Neural progenitor cell (in vitro differentiated cells): ENCODE results near the gene RREB1. TPM values are rescaled to one million over a fixed set of nuclear protein-coding genes. Genes with fewer than 3 reads are reported as not detected.

Experiments used
- DNase-seq: peaks from one replicate; pipeline ENCODE4 v3.0.0-alpha.2; 2016; ENCODE audit warnings: low spot score
- H2AFZ ChIP-seq: fragments of 200-600 bp; sonication (generic); replicated peaks from 2 replicates; pipeline ENCODE4 v1.6.1; 2016; ENCODE audit warnings: antibody characterized with exemption
- H3F3A ChIP-seq: fragments of 200-600 bp; sonication (generic); 2 replicates; pipeline ENCODE4 v1.6.1; 2016; ENCODE audit warnings: antibody characterized with exemption, low read depth
- H3K27ac ChIP-seq: fragments of 200-600 bp; sonication (generic); 2 replicates; pipeline ENCODE4 v1.5.1; 2016; ENCODE audit warnings: mild to moderate bottlenecking
- H3K27me3 ChIP-seq: fragments of 200-600 bp; sonication (generic); 2 replicates; pipeline ENCODE4 v1.6.1; 2016; ENCODE audit warnings: mild to moderate bottlenecking, moderate library complexity
- H3K36me3 ChIP-seq: fragments of 200-600 bp; sonication (generic); 2 replicates; pipeline ENCODE4 v1.5.1; 2016
- H3K4me1 ChIP-seq: fragments of 200-600 bp; sonication (generic); 2 replicates; pipeline ENCODE4 v1.6.1; 2016; ENCODE audit warnings: mixed run types
- H3K4me2 ChIP-seq: fragments of 200-600 bp; sonication (generic); 2 replicates; pipeline ENCODE4 v1.6.1; 2016
- H3K4me3 ChIP-seq: fragments of 200-600 bp; sonication (generic); 2 replicates; pipeline ENCODE4 v1.5.1; 2016
- H3K79me2 ChIP-seq: fragments of 200-600 bp; sonication (generic); 2 replicates; pipeline ENCODE4 v1.6.1; 2016; ENCODE audit warnings: low read depth
- H3K9ac ChIP-seq: fragments of 200-600 bp; sonication (generic); 2 replicates; pipeline ENCODE4 v1.6.1; 2016
- H3K9me3 ChIP-seq: fragments of 200-600 bp; sonication (generic); 2 replicates; pipeline ENCODE4 v1.5.1; 2016; ENCODE audit warnings: low read depth
- H4K20me1 ChIP-seq: fragments of 200-600 bp; sonication (generic); 2 replicates; pipeline ENCODE4 v1.6.1; 2016; ENCODE audit warnings: low read depth
- H3K27ac Mint-ChIP-seq: 3 replicates; pipeline ENCODE4 v1.8.0; 2021; ENCODE audit warnings: mixed read lengths
- H3K27me3 Mint-ChIP-seq: 2 replicates; pipeline ENCODE4 v1.8.0; 2022; ENCODE audit warnings: low read depth, mild to moderate bottlenecking, inconsistent platforms, moderate library complexity, mixed read lengths; ENCODE audit not compliant: insufficient read depth
- H3K36me3 Mint-ChIP-seq: 3 replicates; pipeline ENCODE4 v1.8.0; 2021; ENCODE audit warnings: mixed read lengths
- H3K4me1 Mint-ChIP-seq: 3 replicates; pipeline ENCODE4 v1.8.0; 2021; ENCODE audit warnings: mixed read lengths
- H3K4me3 Mint-ChIP-seq: 3 replicates; pipeline ENCODE4 v1.8.0; 2021; ENCODE audit warnings: mild to moderate bottlenecking, moderate library complexity, mixed read lengths
- H3K9me3 Mint-ChIP-seq: 3 replicates; pipeline ENCODE4 v1.8.0; 2020; ENCODE audit warnings: mixed read lengths
- EZH2 ChIP-seq: fragments of 200-600 bp; sonication (generic); IDR thresholded peaks from 2 replicates; pipeline ENCODE4 v1.6.1; 2017; ENCODE audit warnings: antibody characterized with exemption, mild to moderate bottlenecking, moderate library complexity
- EZH2phosphoT487 ChIP-seq: fragments of 200-600 bp; sonication (generic); IDR thresholded peaks from 2 replicates; pipeline ENCODE4 v1.6.1; 2017; ENCODE audit warnings: antibody characterized with exemption
- total RNA-seq: library from RNA; depleted of rRNA; stranded (reverse); fragments of >200 nt; gene quantifications from 2 replicates; pipeline ENCODE4 v1.2.3, GENCODE V29; 2015; ENCODE audit warnings: low replicate concordance
- TF ChIP-seq, protein P1 (sequence below): fragments of 200-600 bp; sonication (generic); IDR thresholded peaks from 2 replicates; pipeline ENCODE4 v1.5.1; 2017; ENCODE audit warnings: antibody characterized with exemption, mild to moderate bottlenecking

Gene RREB1
- total RNA-seq, 1 donor from 2014 or later = 12.1 TPM

DNA sequence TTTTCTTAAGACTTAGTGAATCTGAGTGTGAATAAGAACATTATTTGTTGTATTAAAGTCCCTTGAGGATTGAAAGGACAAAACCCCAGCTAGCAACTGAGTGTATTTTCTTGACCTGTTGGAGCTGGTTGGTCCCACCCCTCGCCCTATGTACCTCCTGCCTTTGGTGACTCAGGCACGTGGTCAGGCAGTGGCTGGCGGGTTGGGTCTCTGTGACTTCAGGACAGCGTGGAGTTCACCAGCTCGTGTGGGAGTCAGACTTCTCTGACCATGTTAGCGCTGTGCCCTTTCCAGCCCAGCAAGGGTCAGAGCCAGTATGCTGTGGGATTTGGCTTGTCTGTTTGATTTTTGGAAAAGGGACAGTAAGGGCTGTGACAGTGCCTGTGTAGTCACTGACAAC lies 111.5 kb downstream of the RREB1 start:
- no peaks in the 10 kb centered on the region for H3K9me3 ChIP-seq
- no peak for DNase-seq
- no peak overlapping the region for H3K4me3 ChIP-seq
- Mint-ChIP-seq H3K9me3 (no peaks in the 10 kb centered on the region), H3K4me3 (no peak overlapping the region), H3K27me3 (no peaks in the 10 kb centered on the region), H3K4me1 (peaks cover 28% of the 10 kb centered on the region), H3K36me3 (peaks cover 7% of the 10 kb centered on the region), H3K27ac (no peak overlapping the region)
- H3K4me2 ChIP-seq = no peak overlapping the region
- peaks cover 17% of the 10 kb centered on the region for H4K20me1 ChIP-seq
- H3K9ac ChIP-seq = no peak overlapping the region
- no peak overlapping the region for H3K27ac ChIP-seq
- H3K36me3 ChIP-seq = no peaks in the 10 kb centered on the region
- no peaks in the 10 kb centered on the region for H3K79me2 ChIP-seq
- TF ChIP-seq EZH2 (no peak), EZH2phosphoT487 (no peak)
- TF ChIP-seq, protein P1, sequence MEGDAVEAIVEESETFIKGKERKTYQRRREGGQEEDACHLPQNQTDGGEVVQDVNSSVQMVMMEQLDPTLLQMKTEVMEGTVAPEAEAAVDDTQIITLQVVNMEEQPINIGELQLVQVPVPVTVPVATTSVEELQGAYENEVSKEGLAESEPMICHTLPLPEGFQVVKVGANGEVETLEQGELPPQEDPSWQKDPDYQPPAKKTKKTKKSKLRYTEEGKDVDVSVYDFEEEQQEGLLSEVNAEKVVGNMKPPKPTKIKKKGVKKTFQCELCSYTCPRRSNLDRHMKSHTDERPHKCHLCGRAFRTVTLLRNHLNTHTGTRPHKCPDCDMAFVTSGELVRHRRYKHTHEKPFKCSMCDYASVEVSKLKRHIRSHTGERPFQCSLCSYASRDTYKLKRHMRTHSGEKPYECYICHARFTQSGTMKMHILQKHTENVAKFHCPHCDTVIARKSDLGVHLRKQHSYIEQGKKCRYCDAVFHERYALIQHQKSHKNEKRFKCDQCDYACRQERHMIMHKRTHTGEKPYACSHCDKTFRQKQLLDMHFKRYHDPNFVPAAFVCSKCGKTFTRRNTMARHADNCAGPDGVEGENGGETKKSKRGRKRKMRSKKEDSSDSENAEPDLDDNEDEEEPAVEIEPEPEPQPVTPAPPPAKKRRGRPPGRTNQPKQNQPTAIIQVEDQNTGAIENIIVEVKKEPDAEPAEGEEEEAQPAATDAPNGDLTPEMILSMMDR = no peak
- H2AFZ ChIP-seq = no peak overlapping the region
- H3K27me3 ChIP-seq = no peaks in the 10 kb centered on the region
- H3K4me1 ChIP-seq = peaks cover 36% of the 10 kb centered on the region
- peaks cover 13% of the 10 kb centered on the region for H3F3A ChIP-seq

- H3K27me3 ChIP-seq = no peaks in the 10 kb centered on the region
- no peaks in the 10 kb centered on the region for H3K36me3 ChIP-seq
- no peaks in the 10 kb centered on the region for H3K27me3 Mint-ChIP-seq
- no peak overlapping the region for H3K4me3 ChIP-seq
- H3K4me2 ChIP-seq = no peak overlapping the region
- no peaks in the 10 kb centered on the region for H3K9me3 Mint-ChIP-seq
- DNase-seq = no peak
- no peak for TF ChIP-seq EZH2
- TF ChIP-seq, protein P1 = no peak
- TF ChIP-seq EZH2phosphoT487 = no peak
- no peak overlapping the region for H3K27ac Mint-ChIP-seq
- H4K20me1 ChIP-seq = peaks cover 10% of the 10 kb centered on the region
- no peak overlapping the region for H3K4me3 Mint-ChIP-seq
- no peaks in the 10 kb centered on the region for H3K79me2 ChIP-seq
- no peak overlapping the region for H3K27ac ChIP-seq
- H3F3A ChIP-seq = peaks cover 6% of the 10 kb centered on the region
- H3K36me3 Mint-ChIP-seq = peaks cover 19% of the 10 kb centered on the region
- peaks cover 13% of the 10 kb centered on the region for H3K4me1 Mint-ChIP-seq
- no peaks in the 10 kb centered on the region for H3K9me3 ChIP-seq
- H2AFZ ChIP-seq = no peak overlapping the region
- H3K9ac ChIP-seq = no peak overlapping the region
- H3K4me1 ChIP-seq = peaks cover 29% of the 10 kb centered on the region
Observed at GRCh38 chr6:7222197-7222596, 114.4 kb downstream of the RREB1 start.

- Histone ChIP-seq H3K4me3 (no peak overlapping the region), H3K27ac (no peak overlapping the region), H3K4me2 (no peak overlapping the region), H3K27me3 (no peaks in the 10 kb centered on the region), H3K9me3 (no peaks in the 10 kb centered on the region), H3K4me1 (peaks cover 16% of the 10 kb centered on the region), H3K36me3 (no peaks in the 10 kb centered on the region), H3F3A (no peaks in the 10 kb centered on the region), H2AFZ (no peak overlapping the region), H3K9ac (no peak overlapping the region), H4K20me1 (no peaks in the 10 kb centered on the region), H3K79me2 (no peaks in the 10 kb centered on the region)
- H3K9me3 Mint-ChIP-seq = no peaks in the 10 kb centered on the region
- no peaks in the 10 kb centered on the region for H3K27me3 Mint-ChIP-seq
- TF ChIP-seq EZH2 (no peak), EZH2phosphoT487 (no peak)
- TF ChIP-seq, protein P1 = no peak
- peaks cover 24% of the 10 kb centered on the region for H3K36me3 Mint-ChIP-seq
- no peak for DNase-seq
- H3K4me1 Mint-ChIP-seq = peaks cover 8% of the 10 kb centered on the region
- no peak overlapping the region for H3K27ac Mint-ChIP-seq
- no peak overlapping the region for H3K4me3 Mint-ChIP-seq
Observed at GRCh38 chr6:7224731-7225130, 117.0 kb downstream of the RREB1 start.
